ENCODE measurements around the gene NDFIP1. TPM values are rescaled to one million over a fixed set of nuclear protein-coding genes. Genes with fewer than 3 reads are reported as not detected.

Gene NDFIP1
- total and polyA plus RNA-seq, 2 of the 8 experiments (the other 6 are each of a cell fraction or from before 2014, with no cell fraction given) = 8.8 to 27.1 TPM

- TF ChIP-seq ATF2 (IDR thresholded peaks at IDR 0.05; ENCODE audit: low read length) = no peak
- TF ChIP-seq CHD1 (IDR thresholded peaks at IDR 0.05; ENCODE audit: low read depth, low read length) = no peak
Measured at GRCh38 chr5:142134331-142135010, 25.9 kb downstream of the NDFIP1 start (continued).
